T-cell (primary cell): ENCODE results near the gene DNAJC22. TPM values are rescaled to one million over a fixed set of nuclear protein-coding genes. Genes with fewer than 3 reads are reported as not detected.
"Not testable (repeated sequence)": the region's sequence is repeated elsewhere in the genome, so short reads cannot be mapped to it uniquely, and the experiment has no call there.

Experiments
- ATAC-seq, 4 experiments: fragments of 200-7000 bp in 3 of 4; fragments of 150-1000 bp in 1 of 4; cut with Tn5 transposase; replicated peaks in 1 of 4; 1 replicate in 3 of 4; 2 replicates in 1 of 4; pipeline ENCODE4 v1.10.0; 2021; ENCODE audit warnings: moderate library complexity in 3 of 4, mild to moderate bottlenecking in 2 of 4, moderate number of reproducible peaks in 1 of 4
- CTCF ChIA-PET, 2 donors: fragments of 300-600 bp; sonication (Branson Sonifier 250); formaldehyde crosslinking; loops; one replicate each; lab custom pipeline; 2022; ENCODE audit warnings: antibody characterized with exemption in 2 of 2; lab: Charles Lee
- POLR2A ChIA-PET, 2 donors: fragments of 300-600 bp; sonication (Branson Sonifier 250); formaldehyde crosslinking; loops; one replicate each; lab custom pipeline; 2022; ENCODE audit warnings: antibody characterized with exemption in 2 of 2; lab: Charles Lee
- DNase-seq, 35 experiments: peaks; one replicate each; pipeline versions ENCODE4 v3.0.0 to v3.0.0-alpha.2; 2013 to 2023
- H3K27ac ChIP-seq: one replicate; pipeline ENCODE4 v1.5.1; 2013; ENCODE audit warnings: low read length
- H3K27me3 ChIP-seq, 2 experiments: replicated peaks in 1 of 2; 1 replicate in 1 of 2; 2 replicates in 1 of 2; pipeline versions ENCODE4 v1.6.1 to v1.7.0; 2013; ENCODE audit warnings: low read length in 1 of 2, mixed read lengths in 1 of 2; ENCODE audit not compliant: control insufficient read depth in 2 of 2, insufficient read depth in 2 of 2; ENCODE audit errors: extremely low read depth in 1 of 2
- H3K36me3 ChIP-seq, 2 donors: 1 replicate in 1 of 2; 2 replicates in 1 of 2; pipeline versions ENCODE4 v1.6.1 to v1.7.0; 2013; ENCODE audit warnings: low read length in 1 of 2; ENCODE audit not compliant: control insufficient read depth in 2 of 2, insufficient read depth in 1 of 2; ENCODE audit errors: extremely low read depth in 1 of 2
- H3K4me1 ChIP-seq, 2 experiments: 1 replicate in 1 of 2; 2 replicates in 1 of 2; pipeline versions ENCODE4 v1.6.1 to v1.7.0; 2013; ENCODE audit warnings: low read length in 2 of 2, mixed read lengths in 1 of 2; ENCODE audit not compliant: insufficient read depth in 2 of 2, control insufficient read depth in 1 of 2; ENCODE audit errors: extremely low read depth in 1 of 2
- H3K4me3 ChIP-seq, 2 donors: 1 replicate in 1 of 2; 2 replicates in 1 of 2; pipeline versions ENCODE4 v1.5.1 to v1.7.0; 2013; ENCODE audit warnings: mild to moderate bottlenecking in 2 of 2, low read length in 1 of 2, moderate library complexity in 1 of 2; ENCODE audit not compliant: control insufficient read depth in 1 of 2; ENCODE audit errors: extremely low read depth in 1 of 2
- H3K9me3 ChIP-seq: 2 replicates; pipeline ENCODE4 v1.7.0; 2013
- H3K27ac Mint-ChIP-seq, 2 donors: one replicate each; pipeline ENCODE4 v1.8.0; 2020 to 2021; ENCODE audit warnings: mild to moderate bottlenecking in 2 of 2, mixed read lengths in 2 of 2
- H3K27me3 Mint-ChIP-seq, 2 donors: one replicate each; pipeline ENCODE4 v1.8.0; 2021 to 2022; ENCODE audit warnings: mixed read lengths in 2 of 2
- H3K36me3 Mint-ChIP-seq: one replicate; pipeline ENCODE4 v1.8.0; 2021; ENCODE audit warnings: mixed read lengths
- H3K4me1 Mint-ChIP-seq, 3 donors: one replicate each; pipeline ENCODE4 v1.8.0; 2020 to 2022; ENCODE audit warnings: mixed read lengths in 3 of 3, mild to moderate bottlenecking in 1 of 3
- H3K4me3 Mint-ChIP-seq, 3 donors: one replicate each; pipeline ENCODE4 v1.8.0; 2020 to 2022; ENCODE audit warnings: mild to moderate bottlenecking in 3 of 3, mixed read lengths in 3 of 3, moderate library complexity in 3 of 3
- H3K9me3 Mint-ChIP-seq, 3 donors: one replicate each; pipeline ENCODE4 v1.8.0; 2020 to 2022; ENCODE audit warnings: mixed read lengths in 3 of 3
- WGBS: methylation state at CpG from one replicate; pipeline ENCODE4 v1.1.5; 2013; ENCODE audit warnings: missing lambda C conversion rate; ENCODE audit not compliant: insufficient coverage; 5-methylcytosine and 5-hydroxymethylcytosine counted together
- total RNA-seq, 35 experiments: library from RNA in 6 of 35; stranded (reverse) in 6 of 35; fragments of 120-200 nt in 1 of 35; gene quantifications; one replicate each; pipeline versions ENCODE4 v1.2.1 to v1.2.4 and lab custom pipeline; 2013 to 2026

Gene DNAJC22
- total RNA-seq, 5 donors from 2014 or later (not counting 1 experiment from before 2014, with no cell fraction given) = 0.07 TPM; not detected in 4

- ATAC-seq = no peak
- Mint-ChIP-seq H3K36me3 (no peaks in the 10 kb centered on the region), H3K9me3 (no peaks in the 10 kb centered on the region), H3K27ac (no peak overlapping the region), H3K4me3 (no peak overlapping the region), H3K27me3 (peaks cover 31 to 49% of the 10 kb centered on the region in 2 donors), H3K4me1 (no peaks in the 10 kb centered on the region)
- Histone ChIP-seq H3K27ac (no peak overlapping the region), H3K36me3 (no peaks in the 10 kb centered on the region), H3K27me3 (peaks cover 0 to 11% of the 10 kb centered on the region in 2 experiments), H3K4me1 (no peaks in the 10 kb centered on the region), H3K9me3 (no peaks in the 10 kb centered on the region), H3K4me3 (no peak overlapping the region)
- CTCF ChIA-PET = interaction anchor here in 1 of 2 donors (0.6 kb wide), 1 partner anchor 421 kb away, joined by 3 read pairs; no protein-coding TSS in a partner anchor
- 88% methylated on average over 5 of the region's 7 CpGs for WGBS
- no peak for DNase-seq
- POLR2A ChIA-PET = no interaction called here
Measured at GRCh38 chr12:49309386-49309785, 37.3 kb upstream of the DNAJC22 start.

DNA sequence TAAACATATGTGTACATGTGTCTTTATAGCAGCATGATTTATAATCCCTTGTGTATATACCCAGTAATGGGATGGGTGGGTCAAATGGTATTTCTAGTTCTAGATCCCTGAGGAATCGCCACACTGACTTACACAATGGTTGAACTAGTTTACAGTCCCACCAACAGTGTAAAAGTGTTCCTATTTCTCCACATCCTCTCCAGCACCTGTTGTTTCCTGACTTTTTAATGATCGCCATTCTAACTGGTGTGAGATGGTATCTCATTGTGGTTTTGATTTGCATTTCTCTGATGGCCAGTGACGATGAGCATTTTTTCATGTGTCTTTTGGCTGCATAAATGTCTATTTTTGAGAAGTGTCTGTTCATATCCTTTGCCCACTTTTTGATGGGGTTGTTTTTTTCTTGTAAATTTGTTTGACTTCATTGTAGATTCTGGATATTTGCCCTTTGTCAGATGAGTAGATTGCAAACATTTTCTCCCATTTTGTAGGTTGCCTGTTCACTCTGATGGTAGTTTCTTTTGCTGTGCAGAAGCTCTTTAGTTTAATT, 36.2 kb upstream of the DNAJC22 start:
- not testable (repeated sequence) for H3K4me3 Mint-ChIP-seq

DNA sequence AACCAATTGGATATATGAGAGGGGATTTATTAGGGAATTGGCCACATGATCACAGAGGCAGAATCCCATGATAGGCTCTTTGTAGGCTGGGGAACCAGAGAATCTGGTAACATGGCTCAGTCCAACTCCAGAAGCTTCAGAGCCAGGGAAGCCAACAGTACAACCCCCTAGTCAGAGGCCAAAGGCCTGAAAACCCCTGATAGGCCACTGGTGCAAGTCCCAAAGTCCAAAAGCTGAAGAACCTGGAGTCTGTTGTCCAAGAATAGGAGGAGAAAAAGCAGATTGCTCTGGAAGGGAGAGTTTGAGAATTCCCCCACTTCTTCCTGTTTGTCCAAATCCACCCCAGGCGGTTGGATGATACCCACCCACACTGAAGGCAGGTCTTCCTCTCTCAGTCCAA, 31.9 kb upstream of the DNAJC22 start:
- peaks cover 9 to 15% of the 10 kb centered on the region in 2 donors for H3K27me3 Mint-ChIP-seq
- Histone ChIP-seq H3K27ac (no peak overlapping the region), H3K36me3 (no peaks in the 10 kb centered on the region), H3K4me1 (no peaks in the 10 kb centered on the region), H3K9me3 (no peaks in the 10 kb centered on the region), H3K27me3 (peaks cover 0 to 2% of the 10 kb centered on the region in 2 experiments), H3K4me3 (no peak overlapping the region)
- H3K4me1 Mint-ChIP-seq = no peaks in the 10 kb centered on the region
- CTCF ChIA-PET = no interaction called here
- no peak for DNase-seq
- H3K36me3 Mint-ChIP-seq = no peaks in the 10 kb centered on the region
- ATAC-seq = no peak
- no CpG with 5 or more reads among the region's 1 CpG for WGBS
- no peak overlapping the region for H3K4me3 Mint-ChIP-seq
- H3K9me3 Mint-ChIP-seq = no peaks in the 10 kb centered on the region
- H3K27ac Mint-ChIP-seq = no peak overlapping the region
- POLR2A ChIA-PET = no interaction called here

More for the DNA sequence above, 36.2 kb upstream of the DNAJC22 start:
- H3K27ac Mint-ChIP-seq, POLR2A ChIA-PET, H3K9me3 ChIP-seq, CTCF ChIA-PET, H3K4me3 ChIP-seq, ATAC-seq, H3K27ac ChIP-seq, H3K4me1 Mint-ChIP-seq, DNase-seq, H3K36me3 ChIP-seq, H3K4me1 ChIP-seq, H3K9me3 Mint-ChIP-seq, H3K36me3 Mint-ChIP-seq: not testable (repeated sequence)
- H3K27me3 Mint-ChIP-seq = peaks cover 31 to 45% of the 10 kb centered on the region in 2 donors
- H3K27me3 ChIP-seq = peaks cover 0 to 11% of the 10 kb centered on the region in 2 experiments
- WGBS = no CpG with 5 or more reads among the region's 3 CpGs

DNA sequence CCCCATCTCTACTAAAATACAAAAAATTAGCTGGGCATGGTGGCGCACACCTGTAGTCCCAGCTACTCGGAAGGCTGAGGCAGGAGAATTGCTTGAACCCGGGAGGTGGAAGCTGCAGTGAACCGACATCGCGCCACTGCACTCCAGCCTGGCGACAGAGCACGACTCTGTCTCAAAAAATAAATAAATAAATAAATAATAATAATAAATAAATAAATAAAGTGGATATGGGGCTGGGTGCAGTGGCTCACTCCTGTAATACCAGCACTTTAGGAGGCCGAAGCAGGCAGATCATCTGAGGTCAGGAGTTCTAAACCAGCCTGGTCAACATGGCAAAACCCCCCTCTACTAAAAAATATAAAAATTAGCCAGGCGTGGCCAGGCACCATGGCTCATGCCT, 29.6 kb upstream of the DNAJC22 start:
- H3K27me3 ChIP-seq, H3K27me3 Mint-ChIP-seq, H3K9me3 ChIP-seq, H3K27ac ChIP-seq, H3K27ac Mint-ChIP-seq, H3K4me1 Mint-ChIP-seq, H3K9me3 Mint-ChIP-seq, DNase-seq, H3K4me3 Mint-ChIP-seq, ATAC-seq, H3K36me3 Mint-ChIP-seq, H3K4me3 ChIP-seq, H3K4me1 ChIP-seq, CTCF ChIA-PET, H3K36me3 ChIP-seq: not testable (repeated sequence)
- POLR2A ChIA-PET = interaction anchor here in 1 of 2 donors (0.6 kb wide), 1 partner anchor 89 kb away, joined by 4 read pairs; no protein-coding TSS in a partner anchor
- WGBS = no CpG with 5 or more reads among the region's 10 CpGs

DNA sequence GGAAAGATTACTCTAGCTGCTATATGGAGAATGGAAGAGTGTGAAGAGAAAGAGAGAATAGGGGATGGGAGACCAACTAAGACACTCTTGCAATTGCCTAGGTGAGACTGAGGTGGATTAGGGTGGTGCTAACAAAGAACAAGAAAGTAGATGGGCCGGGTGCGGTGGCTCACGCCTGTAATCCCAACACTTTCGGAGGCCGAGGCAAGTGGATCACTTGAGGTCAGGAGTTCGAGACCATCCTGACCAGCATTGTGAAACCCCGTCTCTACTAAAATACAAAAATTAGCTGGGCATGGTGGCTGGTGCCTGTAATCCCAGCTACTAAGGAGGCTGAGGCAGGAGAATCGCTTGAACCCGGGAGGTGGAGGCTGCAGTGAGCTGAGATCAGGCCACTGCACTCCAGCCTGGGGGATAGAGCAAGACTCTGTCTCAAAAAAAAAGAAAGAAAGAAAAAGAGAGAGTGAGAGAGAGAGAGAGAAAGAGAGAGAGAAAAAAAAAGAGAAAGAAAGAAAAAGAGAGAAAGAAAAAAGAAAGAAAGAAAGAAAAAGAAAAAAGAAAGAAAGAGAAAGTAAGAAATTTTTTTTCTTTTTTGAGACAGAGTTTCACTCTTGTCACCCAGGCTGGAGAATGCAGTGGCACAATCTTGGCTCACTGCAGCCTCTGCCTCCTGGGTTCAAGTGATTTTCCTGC, 26.1 kb upstream of the DNAJC22 start:
- H3K27ac Mint-ChIP-seq, POLR2A ChIA-PET, H3K27me3 ChIP-seq, DNase-seq, H3K36me3 ChIP-seq, H3K4me3 ChIP-seq, H3K27me3 Mint-ChIP-seq, H3K9me3 Mint-ChIP-seq, H3K9me3 ChIP-seq, H3K27ac ChIP-seq, ATAC-seq, H3K36me3 Mint-ChIP-seq: not testable (repeated sequence)
- H3K4me1 ChIP-seq = peaks cover 5 to 22% of the 10 kb centered on the region in 2 experiments
- 100% methylated on average over 4 of the region's 9 CpGs for WGBS
- H3K4me1 Mint-ChIP-seq = peaks cover 17 to 22% (median 20%) of the 10 kb centered on the region in 3 donors
- CTCF ChIA-PET = interaction anchor here in 1 of 2 donors (0.6 kb wide), 1 partner anchor 17 kb away, joined by 3 read pairs; no protein-coding TSS in a partner anchor
- H3K4me3 Mint-ChIP-seq = peak overlapping the region in 2 of 3 donors; percentile 24 to 36

GRCh38 chr12:49322367-49322707, 24.4 kb upstream of the DNAJC22 start:
- Histone ChIP-seq H3K4me1 (peaks cover 5 to 22% of the 10 kb centered on the region in 2 experiments), H3K4me3 (peak overlapping the region; percentile 83 to 95), H3K9me3 (no peaks in the 10 kb centered on the region), H3K27ac (peak overlapping the region; percentile 60), H3K36me3 (no peaks in the 10 kb centered on the region), H3K27me3 (no peaks in the 10 kb centered on the region)
- Mint-ChIP-seq H3K27me3 (no peaks in the 10 kb centered on the region), H3K4me1 (peaks cover 17 to 22% (median 20%) of the 10 kb centered on the region in 3 donors), H3K4me3 (peak overlapping the region; percentile 86 to 90 (median 87)), H3K36me3 (no peaks in the 10 kb centered on the region), H3K27ac (peak overlapping the region; percentile 52 to 75), H3K9me3 (no peaks in the 10 kb centered on the region)
- DNase-seq (no peak), ATAC-seq (no peak)
- CTCF ChIA-PET = interaction anchor here (0.6 to 1.8 kb wide), 12 partner anchors 9 to 297 kb away, joined by 3 to 12 read pairs (median 4); no protein-coding TSS in a partner anchor
- POLR2A ChIA-PET = interaction anchor here in 1 of 2 donors (0.5 to 1.2 kb wide), 3 partner anchors 156 to 791 kb away, joined by 5 to 6 read pairs (median 6); partner anchors contain the start of gene TMBIM6
- 42% methylated on average over 5 of the region's 12 CpGs for WGBS
